Measurements from ENCODE around the gene MEX3A. TPM values are rescaled to one million over a fixed set of nuclear protein-coding genes. Genes with fewer than 3 reads are reported as not detected.

Gene MEX3A
- total and polyA plus RNA-seq, 4 donors, result 0.26 to 8.1 (median 1.1) TPM

DNA sequence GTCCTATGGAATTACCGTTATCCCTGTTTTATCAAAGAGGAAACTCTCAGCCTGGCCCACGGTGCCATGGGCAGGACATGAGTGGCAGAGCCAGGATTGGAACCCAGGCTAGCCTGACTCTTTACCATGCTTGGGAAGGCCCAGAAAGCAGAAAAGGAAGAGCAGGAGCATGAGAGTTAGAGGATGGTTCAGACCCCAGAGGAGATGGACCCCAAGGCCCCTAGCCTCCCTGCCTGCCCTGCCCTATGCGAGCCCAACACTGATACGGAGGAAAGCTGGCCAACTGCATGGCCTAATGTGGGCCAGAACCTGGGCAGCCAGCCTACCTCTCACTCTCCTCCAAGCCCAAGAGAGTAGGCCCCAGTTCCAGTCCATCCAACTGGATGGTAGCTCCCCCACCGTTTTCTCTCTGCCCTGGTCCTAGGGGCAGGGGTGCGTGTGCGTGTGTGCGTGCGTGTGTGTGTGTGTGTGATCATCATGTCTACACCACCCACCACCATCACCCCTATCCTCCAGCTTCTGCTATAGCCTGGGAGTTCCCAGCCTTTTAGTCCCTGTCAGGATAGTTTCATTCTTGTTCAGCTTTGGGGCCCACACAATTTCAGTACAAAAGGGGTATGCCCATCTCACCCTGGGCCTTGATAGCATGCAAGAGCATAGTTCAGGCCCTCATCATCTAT, 15.4 kb upstream of the MEX3A start:
- TF ChIP-seq, protein P1, sequence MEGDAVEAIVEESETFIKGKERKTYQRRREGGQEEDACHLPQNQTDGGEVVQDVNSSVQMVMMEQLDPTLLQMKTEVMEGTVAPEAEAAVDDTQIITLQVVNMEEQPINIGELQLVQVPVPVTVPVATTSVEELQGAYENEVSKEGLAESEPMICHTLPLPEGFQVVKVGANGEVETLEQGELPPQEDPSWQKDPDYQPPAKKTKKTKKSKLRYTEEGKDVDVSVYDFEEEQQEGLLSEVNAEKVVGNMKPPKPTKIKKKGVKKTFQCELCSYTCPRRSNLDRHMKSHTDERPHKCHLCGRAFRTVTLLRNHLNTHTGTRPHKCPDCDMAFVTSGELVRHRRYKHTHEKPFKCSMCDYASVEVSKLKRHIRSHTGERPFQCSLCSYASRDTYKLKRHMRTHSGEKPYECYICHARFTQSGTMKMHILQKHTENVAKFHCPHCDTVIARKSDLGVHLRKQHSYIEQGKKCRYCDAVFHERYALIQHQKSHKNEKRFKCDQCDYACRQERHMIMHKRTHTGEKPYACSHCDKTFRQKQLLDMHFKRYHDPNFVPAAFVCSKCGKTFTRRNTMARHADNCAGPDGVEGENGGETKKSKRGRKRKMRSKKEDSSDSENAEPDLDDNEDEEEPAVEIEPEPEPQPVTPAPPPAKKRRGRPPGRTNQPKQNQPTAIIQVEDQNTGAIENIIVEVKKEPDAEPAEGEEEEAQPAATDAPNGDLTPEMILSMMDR (IDR thresholded peaks at IDR 0.05; ENCODE audit: control extremely low read depth, extremely low read depth), result no peak
- Histone ChIP-seq H3K27ac (ENCODE audit: low read depth in 1 of 2, low read length in 1 of 2) (peak overlapping the region; percentile 11), H3K4me1 (ENCODE audit: control insufficient read depth in 5 of 5, insufficient read depth in 5 of 5, low read length in 5 of 5) (peaks cover 0 to 25% (median 11%) of the 10 kb centered on the region in 5 donors), H3K9ac (ENCODE audit: insufficient read depth in 1 of 2, low read length in 2 of 2) (no peak overlapping the region), H3K36me3 (ENCODE audit: control insufficient read depth in 4 of 4, insufficient read depth in 4 of 4, low read length in 4 of 4) (peaks cover 0 to 15% (median 3%) of the 10 kb centered on the region in 4 donors), H3K4me3 (no peak overlapping the region), H3K9me3 (ENCODE audit: control insufficient read depth in 4 of 4, insufficient read depth in 3 of 4, low read length in 3 of 4) (no peaks in the 10 kb centered on the region), H3K27me3 (ENCODE audit: control insufficient read depth in 3 of 3, insufficient read depth in 3 of 3, low read length in 2 of 3) (no peaks in the 10 kb centered on the region)
- 83 to 87% methylated on average over 9 of the region's 9 CpGs for WGBS, 2 donors
- ATAC-seq (ENCODE audit: insufficient read depth, low FRiP score) (no peak), DNase-seq (no peak)

DNA sequence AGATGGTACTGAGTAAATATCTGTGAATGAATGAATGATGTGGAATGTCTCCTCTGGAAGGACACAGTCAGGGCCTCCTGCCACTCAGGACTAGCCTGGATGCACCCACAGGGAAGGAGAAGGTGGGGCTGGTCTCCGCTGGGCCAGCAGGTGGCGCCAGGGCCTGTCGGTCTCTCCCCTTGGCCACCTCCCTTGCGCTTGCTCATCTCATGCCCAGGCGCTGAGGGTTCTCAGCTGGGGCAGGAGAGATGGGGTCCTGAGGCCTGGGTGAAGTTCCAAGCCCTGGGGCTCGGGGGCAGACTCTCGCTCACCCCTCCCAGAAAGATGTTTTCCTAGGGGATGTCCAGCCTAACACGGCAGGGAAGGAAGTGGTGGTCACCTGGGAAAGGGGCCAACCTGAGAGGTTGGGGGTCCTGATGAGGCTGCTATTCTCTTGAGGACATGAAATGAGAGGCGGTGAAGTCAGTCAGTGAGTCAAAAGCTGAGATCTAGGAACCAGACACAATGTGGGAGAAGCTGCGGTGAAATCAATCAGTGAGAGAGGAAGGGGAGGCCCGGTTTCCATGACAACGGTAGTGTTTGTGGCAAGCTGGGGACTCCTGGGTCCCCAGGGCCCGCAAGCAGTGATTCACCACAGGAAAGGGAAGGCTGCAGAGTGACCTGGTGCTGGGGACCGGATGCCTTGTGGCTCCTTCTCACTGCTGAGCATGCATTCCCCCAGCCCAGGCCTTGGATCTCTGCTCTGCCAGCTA, 14.6 kb upstream of the MEX3A start:
- TF ChIP-seq, protein P1 (IDR thresholded peaks at IDR 0.05; ENCODE audit: control extremely low read depth, extremely low read depth), result peak; percentile 90
- peak; percentile 91 for ATAC-seq (ENCODE audit: insufficient read depth, low FRiP score)
- Histone ChIP-seq H3K27ac (ENCODE audit: low read depth in 1 of 2, low read length in 1 of 2) (peak overlapping the region; percentile 11 to 74), H3K9me3 (ENCODE audit: control insufficient read depth in 4 of 4, insufficient read depth in 3 of 4, low read length in 3 of 4) (no peaks in the 10 kb centered on the region), H3K4me1 (ENCODE audit: control insufficient read depth in 5 of 5, insufficient read depth in 5 of 5, low read length in 5 of 5) (peaks cover 0 to 17% (median 6%) of the 10 kb centered on the region in 5 donors), H3K36me3 (ENCODE audit: control insufficient read depth in 4 of 4, insufficient read depth in 4 of 4, low read length in 4 of 4) (peaks cover 0 to 15% (median 3%) of the 10 kb centered on the region in 4 donors), H3K27me3 (ENCODE audit: control insufficient read depth in 3 of 3, insufficient read depth in 3 of 3, low read length in 2 of 3) (no peaks in the 10 kb centered on the region), H3K9ac (ENCODE audit: insufficient read depth in 1 of 2, low read length in 2 of 2) (no peak overlapping the region), H3K4me3 (no peak overlapping the region)
- WGBS, 2 donors, result 10 to 22% methylated on average over 14 of the region's 14 CpGs
- DNase-seq, result peak; percentile 76 to 86 (median 80)

DNA sequence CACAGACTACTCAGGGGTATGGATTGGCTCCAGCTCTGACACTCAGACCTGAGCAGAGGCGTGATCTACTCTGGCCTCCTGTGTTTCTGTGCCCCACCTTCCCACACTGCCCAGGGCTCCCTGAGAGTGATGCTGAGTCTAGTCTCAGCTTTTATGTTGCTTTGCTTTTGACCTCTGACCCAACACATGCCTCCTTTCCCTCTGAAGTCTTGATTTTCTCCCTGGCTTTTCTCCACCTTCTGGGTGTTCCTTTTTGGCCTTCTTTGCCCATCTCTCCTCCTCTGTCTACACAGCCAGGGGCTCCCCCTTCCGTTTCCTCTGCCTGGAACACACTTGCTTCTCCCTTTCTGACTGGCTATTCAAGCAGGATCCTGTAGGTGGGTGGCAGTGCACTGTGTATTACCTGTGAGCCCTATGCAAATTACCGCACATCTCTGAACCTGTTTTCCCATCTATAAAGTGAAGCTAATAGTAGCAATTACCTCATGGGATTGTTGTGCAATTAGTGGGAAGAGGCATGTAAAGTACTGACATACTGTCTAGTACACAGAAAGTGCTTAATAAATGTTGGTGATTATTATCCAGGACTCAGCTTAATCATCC, 13.7 kb upstream of the MEX3A start:
- H3K9me3 ChIP-seq (ENCODE audit: control insufficient read depth in 4 of 4, insufficient read depth in 3 of 4, low read length in 3 of 4), result no peaks in the 10 kb centered on the region
- TF ChIP-seq, protein P1 (IDR thresholded peaks at IDR 0.05; ENCODE audit: control extremely low read depth, extremely low read depth), result no peak
- peak overlapping the region in 1 of 2 donors; percentile 9 for H3K27ac ChIP-seq (ENCODE audit: low read depth in 1 of 2, low read length in 1 of 2)
- whole genome bisulfite sequencing, 2 donors, result 83% methylated on average over 3 of the region's 3 CpGs
- no peak for ATAC-seq (ENCODE audit: insufficient read depth, low FRiP score)
- H3K36me3 ChIP-seq (ENCODE audit: control insufficient read depth in 4 of 4, insufficient read depth in 4 of 4, low read length in 4 of 4), result peaks cover 0 to 15% (median 3%) of the 10 kb centered on the region in 4 donors
- H3K4me3 ChIP-seq, result no peak overlapping the region
- no peaks in the 10 kb centered on the region for H3K27me3 ChIP-seq (ENCODE audit: control insufficient read depth in 3 of 3, insufficient read depth in 3 of 3, low read length in 2 of 3)
- DNase-seq, result no peak
- H3K9ac ChIP-seq (ENCODE audit: insufficient read depth in 1 of 2, low read length in 2 of 2), result no peak overlapping the region
- H3K4me1 ChIP-seq (ENCODE audit: control insufficient read depth in 5 of 5, insufficient read depth in 5 of 5, low read length in 5 of 5), result peaks cover 0 to 14% (median 6%) of the 10 kb centered on the region in 5 donors
